Vagina (tissue), 2 donors: ENCODE results near the gene CKB.

Experiments
- CTCF ChIP-seq, 3 experiments: fragments of 450-650 bp in 2 of 3; fragments of 200-600 bp in 1 of 3; sonication (generic) in 1 of 3; IDR thresholded peaks; one replicate each; pipeline ENCODE4 v1.5.1; 2017 to 2019; ENCODE audit warnings: antibody characterized with exemption in 3 of 3, mild to moderate bottlenecking in 2 of 3, moderate library complexity in 2 of 3
- POLR2AphosphoS5 ChIP-seq, 2 donors: sonication (generic); formaldehyde crosslinking; IDR thresholded peaks; one replicate each; pipeline ENCODE4 v1.9.0; 2017; ENCODE audit warnings: antibody characterized with exemption in 2 of 2, mild to moderate bottlenecking in 2 of 2, low read depth in 1 of 2; ENCODE audit not compliant: insufficient read depth in 1 of 2

GRCh38 chr14:103536693-103537092 lies 14.1 kb upstream of the CKB start:
- no peak for TF ChIP-seq CTCF (IDR thresholded peaks at IDR 0.05)
- TF ChIP-seq POLR2AphosphoS5 (IDR thresholded peaks at IDR 0.05; ENCODE audit: insufficient read depth in 1 of 2, low read depth in 1 of 2) = no peak
